ENCODE results near the gene TMEM163.

GRCh38 chr2:134763164-134763710, 44.4 kb upstream of the TMEM163 start:
- TF ChIP-seq, protein P1, sequence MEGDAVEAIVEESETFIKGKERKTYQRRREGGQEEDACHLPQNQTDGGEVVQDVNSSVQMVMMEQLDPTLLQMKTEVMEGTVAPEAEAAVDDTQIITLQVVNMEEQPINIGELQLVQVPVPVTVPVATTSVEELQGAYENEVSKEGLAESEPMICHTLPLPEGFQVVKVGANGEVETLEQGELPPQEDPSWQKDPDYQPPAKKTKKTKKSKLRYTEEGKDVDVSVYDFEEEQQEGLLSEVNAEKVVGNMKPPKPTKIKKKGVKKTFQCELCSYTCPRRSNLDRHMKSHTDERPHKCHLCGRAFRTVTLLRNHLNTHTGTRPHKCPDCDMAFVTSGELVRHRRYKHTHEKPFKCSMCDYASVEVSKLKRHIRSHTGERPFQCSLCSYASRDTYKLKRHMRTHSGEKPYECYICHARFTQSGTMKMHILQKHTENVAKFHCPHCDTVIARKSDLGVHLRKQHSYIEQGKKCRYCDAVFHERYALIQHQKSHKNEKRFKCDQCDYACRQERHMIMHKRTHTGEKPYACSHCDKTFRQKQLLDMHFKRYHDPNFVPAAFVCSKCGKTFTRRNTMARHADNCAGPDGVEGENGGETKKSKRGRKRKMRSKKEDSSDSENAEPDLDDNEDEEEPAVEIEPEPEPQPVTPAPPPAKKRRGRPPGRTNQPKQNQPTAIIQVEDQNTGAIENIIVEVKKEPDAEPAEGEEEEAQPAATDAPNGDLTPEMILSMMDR (IDR thresholded peaks at IDR 0.05; ENCODE audit: low read length): no peak
- TF ChIP-seq EZH2 (IDR thresholded peaks at IDR 0.05; ENCODE audit: borderline replicate concordance, low read length): no peak

All from OCI-LY1 (cell line).